ENCODE results near the gene MYOCOS. TPM values are rescaled to one million over a fixed set of nuclear protein-coding genes. Genes with fewer than 3 reads are reported as not detected.
A peak's percentile ranks its signal among the peaks of the same experiment; 100 is the strongest.

MYOCOS gene
- total and polyA plus RNA-seq, 2 of the 4 experiments (the other 2 are of a cell fraction), result not detected

GRCh38 chr1:171610385-171610784 lies 11.7 kb upstream of the MYOCOS start:
- WGBS, 2 experiments (ENCODE audit: extremely low coverage in 2 of 2, insufficient read length in 1 of 2), result no CpG with 5 or more reads among the region's 2 CpGs
- H2BK120ac ChIP-seq (ENCODE audit: low read depth, low read length), result no peak overlapping the region
- in situ Hi-C loops (cut with MboI; ENCODE audit: low sequenced_read_pairs) (no loop called here), intact Hi-C loops (cut with micrococcal nuclease) (no loop called here), dilution Hi-C loops (cut with HindIII; ENCODE audit: low sequenced_read_pairs, unreplicated experiment) (no loop called here)
- no peaks in the 10 kb centered on the region for H4K20me1 ChIP-seq (ENCODE audit: insufficient read depth, low read length)
- no peaks in the 10 kb centered on the region for H3K27me3 ChIP-seq (ENCODE audit: control insufficient read depth, insufficient read depth, low read length)
- no peaks in the 10 kb centered on the region for H3K9me1 ChIP-seq (ENCODE audit: insufficient read depth, low read length)
- no peaks in the 10 kb centered on the region for H3K36me3 ChIP-seq (ENCODE audit: control insufficient read depth, insufficient read depth, low read length)
- no peak overlapping the region for H3K14ac ChIP-seq (replicated peaks; ENCODE audit: low read depth, low read length)
- H3K27ac ChIP-seq (ENCODE audit: insufficient read depth, low read length), result no peak overlapping the region
- no peak overlapping the region for H4K91ac ChIP-seq (ENCODE audit: insufficient read depth, low read depth, low read length)
- no peak overlapping the region for H3K18ac ChIP-seq (ENCODE audit: low read depth, low read length)
- H2AK9ac ChIP-seq (replicated peaks; ENCODE audit: low read depth, low read length, poor library complexity), result no peak overlapping the region
- no peak overlapping the region for H2AFZ ChIP-seq (replicated peaks; ENCODE audit: low read length, poor library complexity)
- H3K56ac ChIP-seq (ENCODE audit: extremely low read depth, insufficient read depth, low read length), result no peak overlapping the region
- H2BK20ac ChIP-seq (ENCODE audit: low read depth, low read length), result no peak overlapping the region
- H2BK15ac ChIP-seq (ENCODE audit: low read depth, low read length), result no peak overlapping the region
- no peaks in the 10 kb centered on the region for H3K4me1 ChIP-seq (ENCODE audit: control insufficient read depth, insufficient read depth, low read length)
- H2AK5ac ChIP-seq (ENCODE audit: low read depth, low read length), result no peak overlapping the region
- POLR2A ChIA-PET (ENCODE audit: unreplicated experiment), result no interaction called here
- no peak overlapping the region for H3K9ac ChIP-seq (ENCODE audit: low read depth, low read length)
- H3K79me1 ChIP-seq (ENCODE audit: low read depth in 1 of 2, low read length in 2 of 2), result no peaks in the 10 kb centered on the region
- CTCF ChIA-PET, result no interaction called here
- H4K8ac ChIP-seq (ENCODE audit: low read depth in 2 of 2, low read length in 2 of 2), result no peak overlapping the region
- no peak overlapping the region for H3K4ac ChIP-seq (ENCODE audit: low read depth, low read length)
- no TSS peak for BruUV-seq (replicated peaks)
- TF ChIP-seq NFE2L2 (IDR thresholded peaks at IDR 0.05; ENCODE audit: low read depth, low read length), result peak; percentile 44
- no peak for TF ChIP-seq CHD1 (IDR thresholded peaks at IDR 0.05; ENCODE audit: low read depth, low read length)
- no peak overlapping the region for H2BK5ac ChIP-seq (ENCODE audit: low read depth, low read length, poor library complexity, severe bottlenecking)
- H3K9me3 ChIP-seq (ENCODE audit: control insufficient read depth, insufficient read depth, low read length), result no peaks in the 10 kb centered on the region
- ATAC-seq (ENCODE audit: low read depth) (no peak), DNase-seq (peak; percentile 37)
- H4K5ac ChIP-seq (ENCODE audit: low read depth, low read length), result no peak overlapping the region
- no peak overlapping the region for H3K23ac ChIP-seq (ENCODE audit: low read depth, low read length)
- no peak overlapping the region for H3K4me3 ChIP-seq (ENCODE audit: insufficient read depth, low read depth, low read length)
- H3K4me2 ChIP-seq (ENCODE audit: low read depth, low read length), result no peak overlapping the region

All from IMR-90 (cell line).